ENCODE measurements around the gene AIMP1. TPM values are rescaled to one million over a fixed set of nuclear protein-coding genes. Genes with fewer than 3 reads are reported as not detected.
A peak's percentile ranks its signal among the peaks of the same experiment; 100 is the strongest.
"Not testable (repeated sequence)": the region's sequence is repeated elsewhere in the genome, so short reads cannot be mapped to it uniquely, and the experiment has no call there.

Gene AIMP1
- total RNA-seq, 5 donors from 2014 or later (not counting 1 experiment from before 2014, with no cell fraction given) = 40.9 to 62.1 (median 45.5) TPM

DNA sequence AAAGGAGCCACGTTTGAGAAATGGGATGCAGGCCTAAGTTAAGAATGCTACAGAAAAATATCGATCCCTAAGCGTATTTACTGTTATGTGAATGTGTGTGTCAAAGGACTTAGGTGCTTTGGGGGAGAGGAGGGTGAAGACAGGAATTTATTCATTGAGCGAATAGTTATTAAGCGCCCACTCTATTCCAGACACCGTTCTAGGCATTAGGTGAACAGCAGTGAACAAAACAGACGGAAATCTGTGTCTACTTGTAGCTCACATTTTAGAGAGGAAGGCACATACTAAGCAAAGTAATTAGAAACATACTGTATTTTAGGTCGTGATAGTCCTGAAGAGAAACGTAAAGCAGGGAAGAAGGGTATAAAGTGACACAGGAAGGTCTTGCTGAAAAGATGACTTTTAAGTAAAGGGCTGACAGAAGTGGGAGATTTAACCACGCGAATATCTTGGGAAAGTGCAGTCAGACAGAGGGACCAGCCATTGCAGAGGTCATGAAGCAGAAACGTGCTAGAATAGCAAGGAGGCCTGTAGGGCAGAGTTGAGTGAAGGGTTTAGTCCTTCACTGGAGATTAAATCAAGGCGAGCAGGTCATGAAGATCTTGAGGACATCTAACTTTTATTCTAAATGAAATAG, 541 bp downstream of the AIMP1 start:
- Mint-ChIP-seq H3K4me1 (peaks cover 18 to 53% (median 48%) of the 10 kb centered on the region in 3 donors), H3K27me3 (no peaks in the 10 kb centered on the region), H3K27ac (no peak overlapping the region), H3K36me3 (peaks cover 14% of the 10 kb centered on the region), H3K4me3 (no peak overlapping the region), H3K9me3 (peaks cover 0 to 3% (median 0%) of the 10 kb centered on the region in 3 donors)
- no peaks in the 10 kb centered on the region for H3K27me3 ChIP-seq (replicated peaks in 1 of 2; ENCODE audit: control insufficient read depth in 2 of 2, extremely low read depth in 1 of 2, insufficient read depth in 2 of 2, low read length in 1 of 2)
- ATAC-seq (replicated peaks in 1 of 4) (no peak), DNase-seq (no peak)
- POLR2A ChIA-PET = interaction anchor here (0.5 to 0.6 kb wide), 3 partner anchors 10 to 13 kb away, joined by 3 to 5 read pairs (median 3); no protein-coding TSS in a partner anchor
- peak overlapping the region; percentile 79 to 93 for H3K4me3 ChIP-seq (ENCODE audit: control insufficient read depth in 1 of 2, extremely low read depth in 1 of 2, low read length in 1 of 2)
- CTCF ChIA-PET = no interaction called here
- H3K27ac ChIP-seq (ENCODE audit: low read length) = peak overlapping the region; percentile 94
- 5% methylated on average over 5 of the region's 13 CpGs for WGBS (ENCODE audit: insufficient coverage)
- H3K4me1 ChIP-seq (ENCODE audit: control insufficient read depth in 1 of 2, extremely low read depth in 1 of 2, insufficient read depth in 2 of 2, low read length in 2 of 2) = peaks cover 8 to 28% of the 10 kb centered on the region in 2 experiments
- no peaks in the 10 kb centered on the region for H3K9me3 ChIP-seq
- peaks cover 0 to 3% of the 10 kb centered on the region in 2 donors for H3K36me3 ChIP-seq (ENCODE audit: control insufficient read depth in 2 of 2, extremely low read depth in 1 of 2, insufficient read depth in 1 of 2, low read length in 1 of 2)

GRCh38 chr4:106317815-106318214, 1.5 kb downstream of the AIMP1 start:
- Mint-ChIP-seq H3K9me3 (peaks cover 0 to 3% (median 0%) of the 10 kb centered on the region in 3 donors), H3K4me1 (peaks cover 9 to 51% (median 46%) of the 10 kb centered on the region in 3 donors), H3K36me3 (peaks cover 16% of the 10 kb centered on the region), H3K27me3 (no peaks in the 10 kb centered on the region), H3K27ac (no peak overlapping the region), H3K4me3 (no peak overlapping the region)
- WGBS (ENCODE audit: insufficient coverage) = no CpG with 5 or more reads among the region's 1 CpG
- Histone ChIP-seq H3K36me3 (ENCODE audit: control insufficient read depth in 2 of 2, extremely low read depth in 1 of 2, insufficient read depth in 1 of 2, low read length in 1 of 2) (peaks cover 0 to 3% of the 10 kb centered on the region in 2 donors), H3K9me3 (no peaks in the 10 kb centered on the region), H3K4me3 (ENCODE audit: control insufficient read depth in 1 of 2, extremely low read depth in 1 of 2, low read length in 1 of 2) (no peak overlapping the region), H3K27me3 (replicated peaks in 1 of 2; ENCODE audit: control insufficient read depth in 2 of 2, extremely low read depth in 1 of 2, insufficient read depth in 2 of 2, low read length in 1 of 2) (no peaks in the 10 kb centered on the region), H3K4me1 (ENCODE audit: control insufficient read depth in 1 of 2, extremely low read depth in 1 of 2, insufficient read depth in 2 of 2, low read length in 2 of 2) (peaks cover 13 to 28% of the 10 kb centered on the region in 2 experiments), H3K27ac (ENCODE audit: low read length) (no peak overlapping the region)
- POLR2A ChIA-PET = no interaction called here
- ATAC-seq (replicated peaks in 1 of 4) = no peak
- CTCF ChIA-PET = no interaction called here
- DNase-seq = no peak

- Histone ChIP-seq H3K36me3 (ENCODE audit: control insufficient read depth in 2 of 2, extremely low read depth in 1 of 2, insufficient read depth in 1 of 2, low read length in 1 of 2) (peaks cover 0 to 3% of the 10 kb centered on the region in 2 donors), H3K27me3 (replicated peaks in 1 of 2; ENCODE audit: control insufficient read depth in 2 of 2, extremely low read depth in 1 of 2, insufficient read depth in 2 of 2, low read length in 1 of 2) (no peaks in the 10 kb centered on the region), H3K9me3 (no peaks in the 10 kb centered on the region), H3K27ac (ENCODE audit: low read length) (no peak overlapping the region), H3K4me3 (ENCODE audit: control insufficient read depth in 1 of 2, extremely low read depth in 1 of 2, low read length in 1 of 2) (no peak overlapping the region), H3K4me1 (ENCODE audit: control insufficient read depth in 1 of 2, extremely low read depth in 1 of 2, insufficient read depth in 2 of 2, low read length in 2 of 2) (peaks cover 13 to 28% of the 10 kb centered on the region in 2 experiments)
- CTCF ChIA-PET = interaction anchor here in 1 of 2 donors (0.8 kb wide), 1 partner anchor 10 kb away, joined by 4 read pairs; no protein-coding TSS in a partner anchor
- Mint-ChIP-seq H3K4me3 (peak overlapping the region in 1 of 3 donors; percentile 21), H3K36me3 (peaks cover 16% of the 10 kb centered on the region), H3K27me3 (no peaks in the 10 kb centered on the region), H3K27ac (no peak overlapping the region), H3K9me3 (peaks cover 0 to 3% (median 0%) of the 10 kb centered on the region in 3 donors), H3K4me1 (peaks cover 3 to 51% (median 44%) of the 10 kb centered on the region in 3 donors)
- DNase-seq (no peak), ATAC-seq (replicated peaks in 1 of 4) (no peak)
- POLR2A ChIA-PET = no interaction called here
Observed at GRCh38 chr4:106318511-106318910, 2.2 kb downstream of the AIMP1 start.

GRCh38 chr4:106320235-106320634, 3.9 kb downstream of the AIMP1 start:
- H3K27ac Mint-ChIP-seq = no peak overlapping the region
- peaks cover 16% of the 10 kb centered on the region for H3K36me3 Mint-ChIP-seq

DNA sequence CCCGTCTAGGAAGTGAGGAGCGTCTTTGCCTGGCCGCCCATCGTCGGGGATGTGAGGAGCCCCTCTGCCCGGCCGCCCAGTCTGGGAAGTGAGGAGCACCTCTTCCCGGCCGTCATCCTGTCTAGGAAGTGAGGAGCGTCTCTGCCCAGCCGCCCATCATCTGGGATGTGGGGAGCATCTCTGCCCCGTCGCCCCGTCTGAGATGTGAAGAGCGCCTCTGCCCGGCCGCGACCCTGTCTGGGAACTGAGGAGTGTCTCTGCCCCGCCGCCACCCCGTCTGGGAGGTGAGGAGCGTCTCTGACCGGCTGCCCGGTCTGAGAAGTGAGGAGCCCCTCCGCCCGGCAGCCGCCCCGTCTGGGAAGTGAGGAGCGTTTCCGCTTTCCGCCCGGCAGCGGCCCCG, 4.8 kb downstream of the AIMP1 start:
- H3K9me3 ChIP-seq; H3K4me3 ChIP-seq (ENCODE audit: control insufficient read depth in 1 of 2, extremely low read depth in 1 of 2, low read length in 1 of 2); H3K27ac Mint-ChIP-seq; H3K27me3 ChIP-seq (replicated peaks in 1 of 2; ENCODE audit: control insufficient read depth in 2 of 2, extremely low read depth in 1 of 2, insufficient read depth in 2 of 2, low read length in 1 of 2); H3K9me3 Mint-ChIP-seq; ATAC-seq (replicated peaks in 1 of 4); H3K4me3 Mint-ChIP-seq; H3K27ac ChIP-seq (ENCODE audit: low read length); H3K27me3 Mint-ChIP-seq; DNase-seq; H3K36me3 ChIP-seq (ENCODE audit: control insufficient read depth in 2 of 2, extremely low read depth in 1 of 2, insufficient read depth in 1 of 2, low read length in 1 of 2); POLR2A ChIA-PET: not testable (repeated sequence)
- WGBS (ENCODE audit: insufficient coverage) = 98% methylated on average over 18 of the region's 34 CpGs
- Mint-ChIP-seq H3K4me1 (peaks cover 0 to 35% (median 26%) of the 10 kb centered on the region in 3 donors), H3K36me3 (peaks cover 17% of the 10 kb centered on the region)
- CTCF ChIA-PET = interaction anchor here in 1 of 2 donors (0.7 to 1.2 kb wide), 2 partner anchors 9 to 13 kb away, joined by 3 to 4 read pairs; no protein-coding TSS in a partner anchor
- H3K4me1 ChIP-seq (ENCODE audit: control insufficient read depth in 1 of 2, extremely low read depth in 1 of 2, insufficient read depth in 2 of 2, low read length in 2 of 2) = peaks cover 9 to 17% of the 10 kb centered on the region in 2 experiments

More at GRCh38 chr4:106320235-106320634, 3.9 kb downstream of the AIMP1 start:
- H3K4me1 ChIP-seq (ENCODE audit: control insufficient read depth in 1 of 2, extremely low read depth in 1 of 2, insufficient read depth in 2 of 2, low read length in 2 of 2) = peaks cover 13 to 18% of the 10 kb centered on the region in 2 experiments
- CTCF ChIA-PET = interaction anchor here in 1 of 2 donors (0.6 to 1.2 kb wide), 3 partner anchors 8 to 14 kb away, joined by 3 to 4 read pairs (median 3); no protein-coding TSS in a partner anchor
- WGBS (ENCODE audit: insufficient coverage) = no CpG with 5 or more reads among the region's 1 CpG
- Mint-ChIP-seq H3K9me3 (peaks cover 0 to 3% (median 0%) of the 10 kb centered on the region in 3 donors), H3K4me3 (no peak overlapping the region), H3K4me1 (peaks cover 0 to 38% (median 30%) of the 10 kb centered on the region in 3 donors), H3K27me3 (no peaks in the 10 kb centered on the region)
- no peaks in the 10 kb centered on the region for H3K9me3 ChIP-seq
- POLR2A ChIA-PET = interaction anchor here in 1 of 2 donors (0.6 kb wide), 1 partner anchor 98 kb away, joined by 3 read pairs; no protein-coding TSS in a partner anchor
- H3K4me3 ChIP-seq (ENCODE audit: control insufficient read depth in 1 of 2, extremely low read depth in 1 of 2, low read length in 1 of 2) = no peak overlapping the region
- ATAC-seq (replicated peaks in 1 of 4) (no peak), DNase-seq (no peak)
- no peaks in the 10 kb centered on the region for H3K27me3 ChIP-seq (replicated peaks in 1 of 2; ENCODE audit: control insufficient read depth in 2 of 2, extremely low read depth in 1 of 2, insufficient read depth in 2 of 2, low read length in 1 of 2)
- H3K27ac ChIP-seq (ENCODE audit: low read length) = no peak overlapping the region
- peaks cover 0 to 3% of the 10 kb centered on the region in 2 donors for H3K36me3 ChIP-seq (ENCODE audit: control insufficient read depth in 2 of 2, extremely low read depth in 1 of 2, insufficient read depth in 1 of 2, low read length in 1 of 2)

GRCh38 chr4:106321814-106322213, 5.5 kb downstream of the AIMP1 start:
- H3K9me3 Mint-ChIP-seq; H3K27me3 Mint-ChIP-seq; H3K27ac ChIP-seq (ENCODE audit: low read length); H3K4me3 ChIP-seq (ENCODE audit: control insufficient read depth in 1 of 2, extremely low read depth in 1 of 2, low read length in 1 of 2); H3K27ac Mint-ChIP-seq; H3K4me3 Mint-ChIP-seq; ATAC-seq (replicated peaks in 1 of 4); H3K27me3 ChIP-seq (replicated peaks in 1 of 2; ENCODE audit: control insufficient read depth in 2 of 2, extremely low read depth in 1 of 2, insufficient read depth in 2 of 2, low read length in 1 of 2); H3K9me3 ChIP-seq; DNase-seq; POLR2A ChIA-PET: not testable (repeated sequence)
- Histone ChIP-seq H3K4me1 (ENCODE audit: control insufficient read depth in 1 of 2, extremely low read depth in 1 of 2, insufficient read depth in 2 of 2, low read length in 2 of 2) (peaks cover 9 to 17% of the 10 kb centered on the region in 2 experiments), H3K36me3 (ENCODE audit: control insufficient read depth in 2 of 2, extremely low read depth in 1 of 2, insufficient read depth in 1 of 2, low read length in 1 of 2) (peaks cover 0 to 14% of the 10 kb centered on the region in 2 donors)
- CTCF ChIA-PET = interaction anchor here in 1 of 2 donors (0.7 kb wide), 1 partner anchor 8 kb away, joined by 4 read pairs; no protein-coding TSS in a partner anchor
- Mint-ChIP-seq H3K36me3 (peaks cover 20% of the 10 kb centered on the region), H3K4me1 (peaks cover 0 to 35% (median 26%) of the 10 kb centered on the region in 3 donors)
- WGBS (ENCODE audit: insufficient coverage) = no CpG with 5 or more reads among the region's 6 CpGs

Measured in T-cell (primary cell).